ENCODE data around the gene PTGDS.

- no peak for TF ChIP-seq ZNF138 (tag by site-specific recombination; IDR thresholded peaks at IDR 0.05; ENCODE audit: borderline replicate concordance)
- TF ChIP-seq ZBTB1 (tag by site-specific recombination; IDR thresholded peaks at IDR 0.05): no peak
Measured at GRCh38 chr9:137011156-137011555, 33.9 kb downstream of the PTGDS start.

Data from HEK293 (cell line).